OCI-LY7 (cell line): ENCODE data around the gene TMEM208. TPM values are rescaled to one million over a fixed set of nuclear protein-coding genes. Genes with fewer than 3 reads are reported as not detected.
A peak's percentile ranks its signal among the peaks of the same experiment; 100 is the strongest.

Source experiments
- BruUV-seq: library from RNA; stranded (reverse); fragments of 400-500 nt; replicated peaks from 2 replicates; lab custom pipeline; 2021; lab: Mats Ljungman, UMichigan
- CTCF ChIA-PET: fragments of 300-600 bp; sonication (Branson Sonifier 250); formaldehyde crosslinking; loops from one replicate; lab custom pipeline; 2022; ENCODE audit warnings: antibody characterized with exemption; ENCODE audit not compliant: unreplicated experiment; lab: Charles Lee
- POLR2A ChIA-PET: fragments of 300-600 bp; sonication (Branson Sonifier 250); formaldehyde crosslinking; loops from one replicate; lab custom pipeline; 2022; ENCODE audit warnings: antibody characterized with exemption; lab: Charles Lee
- DNase-seq: peaks from one replicate; pipeline ENCODE4 v3.0.0-alpha.2; 2015; ENCODE audit warnings: low spot score
- H2AFZ ChIP-seq: fragments of 200-600 bp; sonication (generic), shearing (Covaris generic); 2 replicates; pipeline ENCODE4 v1.6.1; 2014; ENCODE audit warnings: mild to moderate bottlenecking, antibody characterized with exemption, low read length, moderate library complexity
- H3K27ac ChIP-seq: fragments of 200-600 bp; sonication (generic); 2 replicates; pipeline ENCODE4 v1.5.1; 2014; ENCODE audit warnings: mixed run types, low read depth, mild to moderate bottlenecking, moderate library complexity, low read length, inconsistent platforms; ENCODE audit not compliant: poor library complexity, severe bottlenecking
- H3K36me3 ChIP-seq: fragments of 200-600 bp; sonication (generic); 2 replicates; pipeline ENCODE4 v1.6.1; 2014; ENCODE audit warnings: mild to moderate bottlenecking, antibody characterized with exemption, low read length, moderate library complexity, mixed read lengths; ENCODE audit not compliant: insufficient read depth
- H3K4me1 ChIP-seq: fragments of 200-600 bp; sonication (generic); 2 replicates; pipeline ENCODE4 v1.5.1; 2014; ENCODE audit warnings: mild to moderate bottlenecking, low read length; ENCODE audit not compliant: insufficient read depth, poor library complexity, severe bottlenecking
- H3K4me2 ChIP-seq: fragments of 200-600 bp; sonication (generic); 2 replicates; pipeline ENCODE4 v1.6.1; 2014; ENCODE audit warnings: mild to moderate bottlenecking, low read length
- H3K4me3 ChIP-seq: fragments of 200-600 bp; sonication (generic); 2 replicates; pipeline ENCODE4 v1.5.1; 2014; ENCODE audit warnings: mild to moderate bottlenecking, low read depth, low read length; ENCODE audit not compliant: poor library complexity, severe bottlenecking
- H3K79me2 ChIP-seq: fragments of 200-600 bp; sonication (generic); 2 replicates; pipeline ENCODE4 v1.6.1; 2016; ENCODE audit warnings: low read depth, mild to moderate bottlenecking, low read length, moderate library complexity, mixed read lengths; ENCODE audit not compliant: insufficient read depth
- H3K9me2 ChIP-seq: fragments of 200-600 bp; sonication (generic); 2 replicates; pipeline ENCODE4 v1.6.1; 2016; ENCODE audit warnings: mild to moderate bottlenecking, low read length, mixed read lengths; ENCODE audit not compliant: insufficient read depth
- H3K9me3 ChIP-seq: fragments of 200-600 bp; sonication (generic); 2 replicates; pipeline ENCODE4 v1.6.1; 2014; ENCODE audit warnings: mild to moderate bottlenecking, mixed run types, low read length, mixed read lengths
- H4K20me1 ChIP-seq: fragments of 200-600 bp; sonication (generic); 2 replicates; pipeline ENCODE4 v1.6.1; 2014; ENCODE audit warnings: mild to moderate bottlenecking, antibody characterized with exemption, low read length, moderate library complexity, mixed read lengths; ENCODE audit not compliant: insufficient read depth
- CTCF ChIP-seq: fragments of 200-600 bp; sonication (generic); conservative IDR thresholded peaks from 2 replicates; pipeline ENCODE4 v1.5.1; 2014; ENCODE audit warnings: mild to moderate bottlenecking, antibody characterized with exemption, low read length, moderate library complexity, mixed read lengths
- EZH2phosphoT487 ChIP-seq: fragments of 200-600 bp; sonication (generic); IDR thresholded peaks from 2 replicates; pipeline ENCODE4 v1.6.1; 2018; ENCODE audit warnings: low read depth, borderline replicate concordance, mild to moderate bottlenecking, mixed run types, antibody characterized with exemption, low read length, moderate library complexity, mixed read lengths
- intact Hi-C: fragments of 100-400 bp; cut with micrococcal nuclease; formaldehyde crosslinking; loops from one replicate; pipeline ENCODE4 v1.10.0; 2022; ENCODE audit not compliant: unreplicated experiment
- total RNA-seq, 2 experiments: library from RNA; depleted of rRNA in 1 of 2; stranded (reverse); fragments of >200 nt in 1 of 2; shearing (Covaris generic) in 1 of 2; gene quantifications; 2 replicates each; pipeline ENCODE4 v1.2.3, GENCODE V29; 2014 to 2022

Gene TMEM208
- total RNA-seq, 2 experiments from 2014 or later, result 19.9 to 26.4 TPM

DNA sequence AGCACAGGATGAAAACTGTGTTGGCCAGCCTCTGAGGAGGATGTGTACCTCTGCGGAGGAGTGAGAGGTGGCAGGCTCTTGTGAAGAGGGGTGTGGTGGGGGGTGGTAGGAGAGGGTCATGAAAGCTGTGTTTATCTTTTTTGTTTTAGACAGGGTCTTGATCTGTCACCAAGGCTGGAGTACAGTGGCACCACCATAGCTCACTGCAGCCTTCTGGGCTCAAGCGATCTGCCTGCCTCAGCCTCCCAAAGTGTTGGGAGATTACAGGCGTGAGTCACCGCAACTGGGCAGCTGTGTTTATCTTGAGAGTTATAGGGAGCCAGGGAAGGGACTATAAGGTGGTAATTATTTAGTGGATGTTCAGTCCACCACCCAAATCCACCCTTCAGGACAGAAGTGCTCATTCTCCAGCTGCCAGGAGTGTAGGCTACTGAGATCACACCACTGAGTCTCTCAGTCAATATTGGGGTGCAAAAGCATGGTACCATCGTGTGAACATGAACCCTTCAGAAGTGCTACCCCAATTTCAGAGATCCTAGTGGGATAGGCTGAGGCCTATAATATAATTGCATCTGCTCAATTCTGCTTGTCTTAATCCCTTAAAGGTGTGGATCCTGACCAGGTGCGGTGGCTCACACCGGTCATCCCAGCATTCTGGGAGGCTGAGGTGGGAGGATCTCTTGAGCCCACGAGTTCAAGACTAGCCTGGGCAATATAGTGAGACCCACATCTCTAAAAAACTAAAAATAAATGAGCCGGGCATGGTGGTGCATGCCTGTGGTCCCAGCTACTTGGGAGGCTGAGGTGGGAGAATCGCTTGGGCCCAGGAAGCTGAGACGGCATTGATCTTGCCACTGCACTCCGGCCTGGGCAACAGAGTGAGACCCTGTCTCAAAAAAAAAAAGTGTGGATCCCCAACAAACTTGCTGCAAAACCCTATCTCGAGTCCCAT is 36.2 kb upstream of the TMEM208 start:
- H3K9me2 ChIP-seq, result no peaks in the 10 kb centered on the region
- H2AFZ ChIP-seq, result peak overlapping the region; percentile 57; the same call in 1 of the 2 replicates
- peaks cover 19% of the 10 kb centered on the region for H3K4me1 ChIP-seq
- ChIA-PET POLR2A (interaction anchor here (0.5 to 0.9 kb wide), 2 partner anchors 10 to 375 kb away, joined by 3 to 5 read pairs; no protein-coding TSS in a partner anchor), CTCF (no interaction called here)
- intact Hi-C loops, result no loop called here
- no peak overlapping the region for H3K4me3 ChIP-seq
- TF ChIP-seq EZH2phosphoT487 (no peak), CTCF (no peak)
- no peak for DNase-seq
- BruUV-seq, result no TSS peak
- H3K27ac ChIP-seq, result no peak overlapping the region
- peaks cover 22% of the 10 kb centered on the region for H3K79me2 ChIP-seq
- H3K36me3 ChIP-seq, result peaks cover 36% of the 10 kb centered on the region
- no peaks in the 10 kb centered on the region for H3K9me3 ChIP-seq
- no peak overlapping the region for H3K4me2 ChIP-seq
- peaks cover 9% of the 10 kb centered on the region; the same call in 1 of the 2 replicates for H4K20me1 ChIP-seq

DNA sequence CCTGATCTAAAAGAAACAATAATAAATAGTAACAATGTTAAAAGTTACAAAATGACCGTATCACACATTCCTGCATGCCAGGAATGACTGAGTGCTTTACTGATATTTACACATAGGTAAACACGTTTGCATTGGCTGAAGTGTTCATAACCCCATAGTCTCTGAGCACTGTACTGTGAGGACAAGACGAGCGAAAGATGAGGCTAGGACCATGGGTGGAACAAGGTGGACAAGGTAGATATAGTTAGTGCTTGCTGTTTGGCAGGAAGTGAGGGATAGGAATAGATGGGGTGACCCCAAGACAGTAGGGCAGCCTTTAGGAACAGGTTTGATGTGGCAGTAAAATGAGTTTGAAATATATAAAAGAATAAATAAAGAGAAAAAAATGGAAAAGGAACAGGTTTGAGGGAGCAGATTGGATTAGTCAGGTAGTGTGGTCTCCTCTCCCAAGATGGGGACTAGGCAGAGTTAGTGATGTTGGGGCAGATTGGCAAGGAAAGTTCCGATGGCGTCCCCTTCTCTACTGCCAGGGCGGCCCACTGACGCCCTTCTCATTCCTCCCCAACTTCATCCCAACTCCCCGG is 35.4 kb upstream of the TMEM208 start:
- Histone ChIP-seq H4K20me1 (peaks cover 9% of the 10 kb centered on the region; the same call in 1 of the 2 replicates), H3K27ac (no peak overlapping the region), H2AFZ (peak overlapping the region; percentile 57; the same call in 1 of the 2 replicates), H3K4me2 (peak overlapping the region; percentile 55), H3K36me3 (peaks cover 43% of the 10 kb centered on the region), H3K4me3 (peak overlapping the region; percentile 98), H3K9me3 (no peaks in the 10 kb centered on the region), H3K4me1 (peaks cover 19% of the 10 kb centered on the region), H3K9me2 (no peaks in the 10 kb centered on the region), H3K79me2 (peaks cover 22% of the 10 kb centered on the region)
- BruUV-seq, result no TSS peak
- TF ChIP-seq EZH2phosphoT487 (no peak), CTCF (no peak)
- ChIA-PET CTCF (no interaction called here), POLR2A (interaction anchor here (1.5 kb wide), 1 partner anchor 53 kb away, joined by 3 read pairs; no protein-coding TSS in a partner anchor)
- intact Hi-C loops, result no loop called here
- no peak for DNase-seq
